SK-N-SH (cell line): ENCODE data around the gene SNAP25.

ENCODE experiments used
- CTCF ChIP-seq: fragments of 200-600 bp; sonication (generic); IDR thresholded peaks from 2 replicates; pipeline ENCODE4 v1.6.1; 2017; ENCODE audit warnings: antibody characterized with exemption, mild to moderate bottlenecking, moderate library complexity
- EP300 ChIP-seq, 2 experiments: IDR thresholded peaks; 2 replicates each; pipeline versions ENCODE4 v1.4.0 to v1.6.1; 2012; ENCODE audit warnings: borderline replicate concordance in 1 of 2, low read depth in 1 of 2, low read length in 1 of 2
- MXI1 ChIP-seq: IDR thresholded peaks from 2 replicates; pipeline ENCODE4 v1.6.1; 2012; ENCODE audit warnings: mild to moderate bottlenecking, low read depth, low read length, improper control_type of control experiment
- POLR2AphosphoS5 ChIP-seq: IDR thresholded peaks from 2 replicates; pipeline ENCODE4 v1.6.1; 2012; ENCODE audit warnings: low read depth, low read length
- USF2 ChIP-seq: fragments of 150-350 bp; IDR thresholded peaks from 2 replicates; pipeline ENCODE4 v1.6.1; 2017; ENCODE audit warnings: antibody characterized with exemption, low read length, low read depth, borderline replicate concordance

DNA sequence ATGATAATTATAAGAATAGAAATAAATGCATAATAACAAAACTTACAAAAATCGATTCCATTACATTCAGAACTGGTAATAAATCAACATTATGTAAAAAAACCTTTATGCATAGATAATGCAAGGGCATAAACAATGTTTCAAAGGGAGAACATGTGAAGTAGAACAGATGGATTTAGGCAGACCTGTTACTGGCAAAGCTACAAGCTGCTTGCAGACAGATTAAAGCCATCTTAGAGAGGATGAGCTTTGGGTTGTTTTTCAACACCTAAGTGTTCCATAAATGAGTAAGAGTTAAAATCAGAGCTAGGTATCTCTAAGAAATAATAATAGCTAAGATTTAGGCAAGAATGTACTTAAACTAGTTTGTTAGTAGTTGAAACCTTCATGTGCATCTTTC lies 37.2 kb downstream of the SNAP25 start:
- TF ChIP-seq POLR2AphosphoS5 (no peak), EP300 (IDR thresholded peaks at IDR 0.05; ENCODE audit: borderline replicate concordance in 1 of 2, low read depth in 1 of 2, low read length in 1 of 2) (no peak), CTCF (no peak), USF2 (no peak), MXI1 (no peak)
